ENCODE data around the gene LAMA5. TPM values are rescaled to one million over a fixed set of nuclear protein-coding genes. Genes with fewer than 3 reads are reported as not detected.

Gene LAMA5
- total and polyA plus RNA-seq, 2 of the 8 experiments (the other 6 are each of a cell fraction or from before 2014, with no cell fraction given) = 34.4 to 225 TPM

GRCh38 chr20:62282103-62282502, 85.0 kb downstream of the LAMA5 start:
- Histone ChIP-seq H2AK5ac (ENCODE audit: low read depth, low read length) (no peak overlapping the region), H4K8ac (ENCODE audit: extremely low read depth, insufficient read depth, low read length) (no peak overlapping the region), H2BK5ac (ENCODE audit: low read depth, low read length) (no peak overlapping the region), H3K4me2 (ENCODE audit: insufficient read depth in 1 of 2, low read depth in 2 of 2, low read length in 2 of 2) (no peak overlapping the region), H2BK12ac (ENCODE audit: low read depth, low read length) (no peak overlapping the region), H3K23ac (ENCODE audit: insufficient read length) (no peak overlapping the region), H3K14ac (ENCODE audit: insufficient read length) (no peak overlapping the region), H3K79me2 (ENCODE audit: control insufficient read depth in 1 of 2, insufficient read depth in 2 of 2, low read length in 2 of 2) (no peaks in the 10 kb centered on the region), H2BK120ac (replicated peaks; ENCODE audit: low read depth, low read length) (no peak overlapping the region), H3K27me3 (replicated peaks in 1 of 4; ENCODE audit: control insufficient read depth in 3 of 4, extremely low read depth in 1 of 4, insufficient read depth in 3 of 4, low read length in 3 of 4) (no peaks in the 10 kb centered on the region), H3K4me1 (replicated peaks in 1 of 4; ENCODE audit: control insufficient read depth in 3 of 4, insufficient read depth in 4 of 4, low read length in 3 of 4) (no peaks in the 10 kb centered on the region), H2BK15ac (ENCODE audit: low read length) (no peak overlapping the region), H4K91ac (replicated peaks; ENCODE audit: insufficient read length, low read length) (no peak overlapping the region), H4K20me1 (replicated peaks in 1 of 2; ENCODE audit: control insufficient read depth in 1 of 2, insufficient read depth in 2 of 2, low read length in 2 of 2) (peaks cover 0 to 5% of the 10 kb centered on the region in 2 experiments), H3K56ac (replicated peaks; ENCODE audit: insufficient read length, low read depth, low read length) (no peak overlapping the region), H4K5ac (ENCODE audit: insufficient read length, low read depth, low read length) (no peak overlapping the region), H3K9me3 (ENCODE audit: insufficient read depth in 2 of 2, low read depth in 1 of 2, low read length in 1 of 2) (no peaks in the 10 kb centered on the region), H3K18ac (ENCODE audit: extremely low read depth, low read length) (no peak overlapping the region), H2BK20ac (ENCODE audit: low read length) (no peak overlapping the region), H3K9ac (replicated peaks in 1 of 4; ENCODE audit: extremely low read depth in 1 of 4, low read depth in 3 of 4, low read length in 3 of 4) (no peak overlapping the region), H3K36me3 (ENCODE audit: control insufficient read depth in 2 of 4, insufficient read depth in 4 of 4, low read length in 3 of 4) (peaks cover 8 to 45% (median 32%) of the 10 kb centered on the region in 4 experiments), H3K79me1 (ENCODE audit: low read depth, low read length) (no peaks in the 10 kb centered on the region), H3K4me3 (ENCODE audit: extremely low read depth in 1 of 4, insufficient read depth in 2 of 4, low read depth in 3 of 4, low read length in 4 of 4) (no peak overlapping the region), H3K23me2 (ENCODE audit: low read depth, low read length) (peaks cover 3% of the 10 kb centered on the region; the same call in 1 of the 2 replicates), H2AFZ (ENCODE audit: low read length) (no peak overlapping the region), H3K27ac (ENCODE audit: low read depth, low read length) (no peak overlapping the region), H3K4ac (replicated peaks; ENCODE audit: insufficient read length, low read depth, low read length) (no peak overlapping the region)
- DNase-seq (ENCODE audit: low read depth in 1 of 2, low spot score in 2 of 2) = no peak
- no peak for FAIRE-seq
- ChIA-PET CTCF (ENCODE audit: partially characterized antibody) (no interaction called here), POLR2A (ENCODE audit: partially characterized antibody) (no interaction called here)
- TF ChIP-seq RFX5 (IDR thresholded peaks at IDR 0.05; ENCODE audit: borderline replicate concordance, low read depth, low read length) (no peak), E2F6 (IDR thresholded peaks at IDR 0.05) (no peak), SIN3A (conservative IDR thresholded peaks at IDR 0.05 in 1 of 2, IDR thresholded peaks at IDR 0.05 in 1 of 2; ENCODE audit: low read depth in 1 of 2, low read length in 2 of 2) (no peak), FOSL1 (IDR thresholded peaks at IDR 0.05; ENCODE audit: insufficient read depth, low read depth, low read length) (no peak)
- WGBS, 2 experiments (ENCODE audit: extremely low coverage in 1 of 2, insufficient coverage in 1 of 2, insufficient read length in 1 of 2, insufficient replicate concordance in 2 of 2, low coverage in 1 of 2, low lambda C conversion rate in 2 of 2, missing lambda C conversion rate in 1 of 2) = 94% methylated on average over 7 of the region's 7 CpGs; no CpG with 5 or more reads in 1 of the 2 experiments

Measured in H1 (cell line).